Panc1 (cell line): Measurements from ENCODE around the gene LSMEM2.

ENCODE experiments used
- CTCF ChIP-seq: fragments of 450-650 bp; IDR thresholded peaks from 2 replicates; pipeline ENCODE4 v1.5.1; 2017; ENCODE audit warnings: mild to moderate bottlenecking
- POLR2AphosphoS5 ChIP-seq: IDR thresholded peaks from 2 replicates; pipeline ENCODE4 v1.6.1; 2012; ENCODE audit warnings: mild to moderate bottlenecking, low read depth, low read length, moderate library complexity
- REST ChIP-seq, 2 experiments: IDR thresholded peaks; 2 replicates each; pipeline ENCODE4 v1.6.1; 2011 to 2012; ENCODE audit warnings: low read depth in 2 of 2, control low read depth in 1 of 2, low read length in 1 of 2, mild to moderate bottlenecking in 1 of 2, moderate library complexity in 1 of 2; ENCODE audit not compliant: insufficient read depth in 1 of 2
- SIN3A ChIP-seq: IDR thresholded peaks from 2 replicates; pipeline ENCODE4 v1.6.1; 2012; ENCODE audit warnings: low read depth, mild to moderate bottlenecking, low read length, moderate library complexity, borderline replicate concordance; ENCODE audit not compliant: insufficient read depth
- TCF7L2 ChIP-seq: IDR thresholded peaks from 2 replicates; pipeline ENCODE4 v1.6.1; 2011; ENCODE audit warnings: mild to moderate bottlenecking, low read depth, low read length, inconsistent platforms

GRCh38 chr3:50327943-50328691 is 49.2 kb downstream of the LSMEM2 start, which contains the start of gene TUSC2:
- TF ChIP-seq REST (IDR thresholded peaks at IDR 0.05; ENCODE audit: insufficient read depth in 1 of 2, low read depth in 2 of 2, low read length in 1 of 2), result 0 out of 4 replicates have a peak, but pooled peaks of 1 of the 2 experiments have one; percentile 71
- TF ChIP-seq CTCF, result no peak
- peak; percentile 73 for TF ChIP-seq POLR2AphosphoS5
- 0 out of 2 replicates have a peak, but pooled peaks have one; percentile 41 for TF ChIP-seq TCF7L2
- TF ChIP-seq SIN3A, result peak; percentile 37; the same call in 1 of the 2 replicates
